Retinal pigment epithelial cell (primary cell): ENCODE data around the gene NEDD4L.

Experiments used
- DNase-seq: peaks from one replicate; pipeline ENCODE4 v3.0.0-alpha.2; 2010; ENCODE audit warnings: low read depth
- H3K4me3 ChIP-seq: 2 replicates; pipeline ENCODE4 v1.5.1; 2011; ENCODE audit warnings: mild to moderate bottlenecking, low read length, control low read depth, moderate library complexity
- TF ChIP-seq, protein P1 (sequence below): conservative IDR thresholded peaks from 2 replicates; pipeline ENCODE4 v1.5.1; 2011; ENCODE audit warnings: low read depth, low read length, control low read depth, inconsistent platforms

NEDD4L gene

DNA sequence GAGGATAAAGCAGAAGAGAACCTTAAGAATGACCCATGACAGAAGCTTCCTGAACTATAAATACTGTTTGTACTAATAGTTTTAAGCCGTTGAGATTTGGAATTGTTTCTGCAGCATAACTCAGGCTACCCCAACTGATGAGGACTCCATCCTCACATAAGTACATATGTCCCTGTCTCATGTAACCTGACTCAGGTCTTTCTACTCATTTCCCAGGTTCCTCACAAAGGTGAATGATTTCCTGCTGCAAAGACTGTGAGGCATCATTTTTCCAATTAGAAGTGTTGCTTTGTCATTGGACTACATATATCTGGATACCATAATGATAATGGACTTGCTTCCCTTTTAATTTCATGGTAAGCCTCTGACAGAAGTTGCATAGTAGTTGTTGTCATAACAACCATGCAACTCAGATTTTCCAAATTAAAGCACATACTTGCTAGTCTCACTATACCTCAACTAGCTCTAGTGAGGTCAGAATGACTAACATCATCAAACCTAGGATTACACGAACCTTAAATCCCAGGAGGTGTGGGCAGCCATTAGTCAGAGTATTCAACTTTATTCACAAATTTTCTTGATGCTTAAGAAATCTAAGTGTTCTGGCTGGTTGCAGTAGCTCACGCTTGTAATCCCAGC is 38.0 kb upstream of the NEDD4L start:
- H3K4me3 ChIP-seq, result no peak overlapping the region
- TF ChIP-seq, protein P1, sequence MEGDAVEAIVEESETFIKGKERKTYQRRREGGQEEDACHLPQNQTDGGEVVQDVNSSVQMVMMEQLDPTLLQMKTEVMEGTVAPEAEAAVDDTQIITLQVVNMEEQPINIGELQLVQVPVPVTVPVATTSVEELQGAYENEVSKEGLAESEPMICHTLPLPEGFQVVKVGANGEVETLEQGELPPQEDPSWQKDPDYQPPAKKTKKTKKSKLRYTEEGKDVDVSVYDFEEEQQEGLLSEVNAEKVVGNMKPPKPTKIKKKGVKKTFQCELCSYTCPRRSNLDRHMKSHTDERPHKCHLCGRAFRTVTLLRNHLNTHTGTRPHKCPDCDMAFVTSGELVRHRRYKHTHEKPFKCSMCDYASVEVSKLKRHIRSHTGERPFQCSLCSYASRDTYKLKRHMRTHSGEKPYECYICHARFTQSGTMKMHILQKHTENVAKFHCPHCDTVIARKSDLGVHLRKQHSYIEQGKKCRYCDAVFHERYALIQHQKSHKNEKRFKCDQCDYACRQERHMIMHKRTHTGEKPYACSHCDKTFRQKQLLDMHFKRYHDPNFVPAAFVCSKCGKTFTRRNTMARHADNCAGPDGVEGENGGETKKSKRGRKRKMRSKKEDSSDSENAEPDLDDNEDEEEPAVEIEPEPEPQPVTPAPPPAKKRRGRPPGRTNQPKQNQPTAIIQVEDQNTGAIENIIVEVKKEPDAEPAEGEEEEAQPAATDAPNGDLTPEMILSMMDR, result no peak
- no peak for DNase-seq

DNA sequence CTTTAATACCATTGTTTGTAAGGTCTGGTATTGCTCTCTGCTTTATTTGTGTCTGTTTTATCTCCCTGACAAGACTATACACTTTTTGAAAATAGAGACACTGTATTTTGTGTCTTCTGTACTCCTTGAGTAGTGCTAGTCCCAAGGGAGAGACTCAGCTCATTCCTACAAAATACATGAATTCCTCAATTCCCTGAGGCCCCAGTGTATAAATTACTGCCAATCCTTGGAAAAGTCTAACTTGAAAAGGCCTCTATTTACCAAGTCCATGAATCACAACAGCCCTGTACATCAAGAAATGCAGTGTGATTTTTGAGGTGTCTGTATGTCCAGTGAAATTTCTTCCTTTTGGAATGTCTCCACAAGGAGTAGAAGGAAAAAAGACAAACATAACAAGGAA is 34.9 kb upstream of the NEDD4L start:
- no peak for DNase-seq
- TF ChIP-seq, protein P1, result no peak
- H3K4me3 ChIP-seq, result no peak overlapping the region

DNA sequence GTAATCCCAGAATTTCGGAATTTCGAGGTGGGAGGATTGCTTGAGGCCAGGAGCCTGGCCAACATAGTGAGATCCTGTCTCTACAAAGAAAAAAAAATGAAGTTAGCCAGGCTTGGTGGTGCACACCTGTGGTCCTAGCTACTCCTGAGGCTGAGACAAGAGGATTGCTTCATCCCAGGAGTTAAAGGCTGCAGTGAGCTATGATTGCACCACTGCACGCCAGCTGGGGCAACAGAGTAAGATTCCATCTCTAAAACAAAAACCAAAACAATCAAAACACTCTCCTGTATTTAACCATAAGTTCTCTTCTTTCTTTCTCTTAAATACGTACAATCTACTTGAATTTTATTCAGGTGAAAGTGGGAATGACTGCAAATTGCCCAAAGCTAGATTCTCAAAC is 33.8 kb upstream of the NEDD4L start:
- no peak for DNase-seq
- TF ChIP-seq, protein P1, result no peak
- no peak overlapping the region for H3K4me3 ChIP-seq

DNA sequence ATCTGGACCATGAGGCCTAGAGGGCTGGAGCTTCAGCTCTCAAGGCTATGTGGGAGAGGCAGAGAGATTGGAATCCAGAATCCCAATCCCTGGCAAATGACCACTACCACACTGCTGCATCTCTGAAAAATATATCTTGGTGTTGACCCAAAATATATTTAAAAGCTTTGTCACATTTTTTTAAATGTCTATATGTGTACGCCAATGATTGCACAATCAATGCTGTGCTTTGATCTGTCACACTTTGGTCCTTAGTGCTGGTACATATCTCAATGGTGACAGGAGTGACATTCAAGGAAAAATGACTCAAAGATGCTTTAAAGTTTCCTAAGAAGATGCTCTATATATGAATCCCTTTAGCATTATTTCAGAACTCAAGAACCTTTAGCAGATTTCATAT is 31.7 kb upstream of the NEDD4L start:
- H3K4me3 ChIP-seq, result no peak overlapping the region
- TF ChIP-seq, protein P1, result no peak
- no peak for DNase-seq

DNA sequence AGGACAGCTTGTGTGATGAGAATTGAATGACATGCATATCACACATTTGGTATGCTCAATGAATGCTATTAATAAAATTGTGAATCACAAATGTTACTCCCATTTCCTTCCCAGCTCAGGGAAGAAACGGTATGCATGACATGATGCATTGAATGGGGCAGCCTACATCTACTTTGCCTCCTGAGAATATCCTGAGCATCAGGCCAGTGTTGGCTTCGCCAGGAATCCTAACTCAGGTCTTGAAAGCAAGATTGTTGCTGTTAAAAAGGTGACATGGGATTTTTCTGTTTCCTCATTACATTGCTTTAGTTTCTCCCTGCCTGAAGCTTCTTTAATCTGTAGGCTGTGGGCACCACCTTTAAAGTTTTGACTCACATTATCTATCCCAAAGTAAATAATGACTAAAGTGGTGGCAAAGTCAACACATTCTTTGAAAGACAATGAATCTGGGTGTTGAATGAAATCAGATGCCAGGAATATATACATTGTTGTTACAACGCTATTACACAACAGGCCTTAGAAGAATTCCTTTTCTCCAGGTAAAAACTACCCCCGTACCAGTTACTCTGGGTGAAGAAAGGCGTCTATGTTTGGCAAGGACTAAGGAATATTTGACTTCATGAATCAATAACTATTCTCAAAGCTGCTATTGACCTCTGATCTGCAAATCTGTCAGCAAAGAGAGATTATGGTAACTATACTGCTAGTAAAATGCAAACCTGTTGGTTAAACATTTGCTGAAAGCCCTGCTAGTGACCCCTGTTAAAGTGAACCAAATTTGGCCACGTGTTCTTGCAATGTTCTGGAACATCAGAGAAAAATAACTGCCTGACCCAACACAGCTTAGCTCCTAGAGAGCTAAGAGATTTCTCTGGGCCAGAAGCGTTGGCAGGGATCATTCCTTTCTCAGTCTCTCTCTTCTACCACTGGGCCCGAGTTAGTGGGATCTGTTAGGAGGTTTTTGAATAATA is 30.5 kb upstream of the NEDD4L start:
- DNase-seq, result no peak
- H3K4me3 ChIP-seq, result no peak overlapping the region
- TF ChIP-seq, protein P1, result no peak

DNA sequence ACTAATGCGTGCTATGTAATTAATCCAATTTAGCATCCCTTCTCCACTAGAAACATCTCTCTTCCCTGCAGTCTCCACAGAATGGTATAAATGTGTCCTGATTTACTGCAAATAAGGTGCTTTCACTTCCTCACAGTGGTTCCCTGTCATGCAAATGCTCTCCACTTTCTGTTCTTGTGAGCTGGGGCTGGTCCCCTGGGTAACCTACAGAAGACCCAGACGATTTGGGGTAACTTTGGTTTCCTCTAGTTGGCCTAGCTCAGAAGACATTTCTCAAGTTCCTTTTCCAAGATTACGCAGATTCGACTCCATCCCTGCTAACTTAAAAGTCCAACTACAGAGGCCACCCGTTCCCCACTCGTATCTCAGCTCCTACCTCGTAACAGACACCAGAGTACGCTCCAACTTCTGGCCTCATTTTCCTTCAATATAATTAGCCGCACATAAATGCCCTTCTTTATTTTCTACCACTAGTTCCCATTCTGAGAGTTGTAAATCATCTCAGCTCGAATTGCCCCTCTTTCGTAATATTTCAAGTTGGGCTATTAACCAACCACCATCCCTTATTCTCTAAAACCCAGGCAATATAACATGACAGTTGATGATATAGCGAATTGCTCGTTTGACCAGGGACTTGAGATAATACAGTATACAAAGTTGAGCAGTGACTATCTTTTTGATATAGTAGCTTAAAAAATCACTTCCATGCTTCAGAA is 28.8 kb upstream of the NEDD4L start:
- TF ChIP-seq, protein P1, result no peak
- DNase-seq, result no peak
- no peak overlapping the region for H3K4me3 ChIP-seq
